Cortex of kidney (tissue), 1 donor: Measurements from ENCODE around the gene LIMCH1.

Source experiments
- DNase-seq: peaks from one replicate; lab custom pipeline; 2025; lab: John Stamatoyannopoulos, UW

The LIMCH1 gene

GRCh38 chr4:41602886-41603498 lies 65.0 kb downstream of the LIMCH1 start:
- no peak for DNase-seq

- DNase-seq = no peak
These were observed 71.9 kb downstream of the LIMCH1 start for GRCh38 chr4:41609851-41610250.

- no peak for DNase-seq
These were observed 72.5 kb downstream of the LIMCH1 start for GRCh38 chr4:41610474-41610873.

- DNase-seq = no peak
These were observed 73.3 kb downstream of the LIMCH1 start for GRCh38 chr4:41611124-41611838.

- no peak for DNase-seq
These were observed 74.2 kb downstream of the LIMCH1 start for GRCh38 chr4:41611881-41612871.

- no peak for DNase-seq
These were observed 75.4 kb downstream of the LIMCH1 start for GRCh38 chr4:41613386-41613785.

GRCh38 chr4:41613821-41614220 lies 75.9 kb downstream of the LIMCH1 start:
- DNase-seq = no peak

GRCh38 chr4:41614519-41614918 lies 76.6 kb downstream of the LIMCH1 start:
- no peak for DNase-seq

- no peak for DNase-seq
These were observed 81.2 kb downstream of the LIMCH1 start for GRCh38 chr4:41619161-41619560.

- DNase-seq = no peak
These were observed 82.8 kb downstream of the LIMCH1 start for GRCh38 chr4:41620594-41621256.

- no peak for DNase-seq
These were observed 84.8 kb downstream of the LIMCH1 start for GRCh38 chr4:41622787-41623186.

GRCh38 chr4:41624765-41625164 lies 86.8 kb downstream of the LIMCH1 start:
- DNase-seq = no peak

- DNase-seq = no peak
These were observed 87.6 kb downstream of the LIMCH1 start for GRCh38 chr4:41625531-41625930.

GRCh38 chr4:41628936-41629335 lies 91.0 kb downstream of the LIMCH1 start:
- DNase-seq = no peak

GRCh38 chr4:41631523-41631922 lies 93.6 kb downstream of the LIMCH1 start:
- DNase-seq = no peak

GRCh38 chr4:41632481-41633073 lies 94.6 kb downstream of the LIMCH1 start:
- no peak for DNase-seq

GRCh38 chr4:41633321-41633720 lies 95.4 kb downstream of the LIMCH1 start:
- no peak for DNase-seq

- no peak for DNase-seq
These were observed 97.5 kb downstream of the LIMCH1 start for GRCh38 chr4:41635441-41635840.

- no peak for DNase-seq
These were observed 100.2 kb downstream of the LIMCH1 start for GRCh38 chr4:41638203-41638602.

- no peak for DNase-seq
These were observed 100.9 kb downstream of the LIMCH1 start for GRCh38 chr4:41638866-41639265.

GRCh38 chr4:41639291-41639690 lies 101.3 kb downstream of the LIMCH1 start:
- DNase-seq = no peak

GRCh38 chr4:41640906-41641305 lies 102.9 kb downstream of the LIMCH1 start:
- DNase-seq = no peak
